Purkinje cell (primary cell): ENCODE data around the gene GADL1. TPM values are rescaled to one million over a fixed set of nuclear protein-coding genes. Genes with fewer than 3 reads are reported as not detected.

Experiments used
- polyA plus RNA-seq: library from polyadenylated mRNA; unstranded; fragments of >200 nt; fragmentation: Nextera tagmentation; gene quantifications from 2 replicates; pipeline ENCODE4 v1.2.1, GENCODE V29; 2014

Gene GADL1
- polyA plus RNA-seq = 1.1 TPM in 1 of 2 replicates, not detected in the other

GRCh38 chr3:30894521-30895251 is at the start of gene GADL1:
TSS of gene GADL1 (minus strand) at chr3:30894661. CDS start at chr3:30894614, 47 bp downstream.

